Measurements from ENCODE around the gene IQCM.

The IQCM gene

GRCh38 chr4:149370785-149371420 lies 444.7 kb downstream of the IQCM start:
- no peak overlapping the region for H4K8ac ChIP-seq (ENCODE audit: low read length)
- H3K27me3 ChIP-seq (ENCODE audit: control insufficient read depth in 1 of 2, insufficient read depth in 1 of 2, low read length in 2 of 2): no peaks in the 10 kb centered on the region
- WGBS: 43% methylated on average over 4 of the region's 4 CpGs
- H2BK15ac ChIP-seq (ENCODE audit: low read depth, poor library complexity, severe bottlenecking): no peak overlapping the region
- no peak overlapping the region for H2AK5ac ChIP-seq (ENCODE audit: low read length, severe bottlenecking)
- no peak overlapping the region for H3K9ac ChIP-seq (ENCODE audit: low read length)
- H3K18ac ChIP-seq (ENCODE audit: low read depth in 1 of 2, low read length in 2 of 2): no peak overlapping the region
- H3K4me1 ChIP-seq (ENCODE audit: control insufficient read depth, insufficient read depth, low read depth, low read length): no peaks in the 10 kb centered on the region
- H2BK120ac ChIP-seq (ENCODE audit: low read depth, low read length): no peak overlapping the region
- H3K23ac ChIP-seq (ENCODE audit: low read length in 2 of 2): no peak overlapping the region
- no peak overlapping the region for H2AFZ ChIP-seq (ENCODE audit: low read depth, low read length)
- no peak overlapping the region for H4K91ac ChIP-seq (ENCODE audit: low read length)
- no peak overlapping the region for H2BK12ac ChIP-seq (ENCODE audit: low read length in 2 of 2)
- no peaks in the 10 kb centered on the region for H3K9me3 ChIP-seq (ENCODE audit: control insufficient read depth, low read length)
- H3K14ac ChIP-seq (ENCODE audit: low read length in 2 of 2): no peak overlapping the region
- no peak overlapping the region for H3K4ac ChIP-seq (ENCODE audit: low read depth in 1 of 2, low read length in 2 of 2)
- no peak overlapping the region for H3K4me2 ChIP-seq (ENCODE audit: low read length, poor library complexity, severe bottlenecking)
- no peak overlapping the region for H3K4me3 ChIP-seq (ENCODE audit: insufficient read depth in 1 of 2, low read depth in 1 of 2, low read length in 2 of 2)
- no peak overlapping the region for H2BK5ac ChIP-seq (ENCODE audit: low read depth, low read length, poor library complexity, severe bottlenecking)
- H3K27ac ChIP-seq (ENCODE audit: low read length, poor library complexity, severe bottlenecking): no peak overlapping the region
- no peaks in the 10 kb centered on the region for H3K79me1 ChIP-seq (replicated peaks; ENCODE audit: low read length, poor library complexity, severe bottlenecking)
- H3K36me3 ChIP-seq (ENCODE audit: control insufficient read depth in 1 of 2, insufficient read depth in 2 of 2, low read depth in 1 of 2, low read length in 2 of 2): no peaks in the 10 kb centered on the region
- DNase-seq: peak; percentile 52

DNA sequence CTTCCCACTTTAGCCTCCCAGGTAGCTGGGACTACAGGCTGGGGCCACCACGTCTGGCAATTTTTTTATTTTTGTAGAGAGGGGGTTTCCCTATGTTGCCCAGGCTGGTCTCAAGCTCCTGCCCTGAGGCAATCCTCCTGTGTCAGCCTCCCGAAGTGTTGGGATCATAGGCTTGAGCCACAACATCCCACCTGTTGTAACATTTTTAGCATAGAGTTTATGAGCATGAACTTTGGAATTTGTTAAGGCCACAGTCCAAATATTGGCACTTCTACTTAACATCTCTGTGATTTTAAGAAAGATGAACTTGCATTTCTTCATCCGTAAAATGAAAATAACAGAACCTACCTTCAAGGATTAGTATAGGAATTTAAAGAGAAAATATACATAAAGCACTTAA lies 445.6 kb downstream of the IQCM start:
- Histone ChIP-seq H2BK5ac (ENCODE audit: low read depth, low read length, poor library complexity, severe bottlenecking) (no peak overlapping the region), H3K27ac (ENCODE audit: low read length, poor library complexity, severe bottlenecking) (no peak overlapping the region), H3K27me3 (ENCODE audit: control insufficient read depth in 1 of 2, insufficient read depth in 1 of 2, low read length in 2 of 2) (no peaks in the 10 kb centered on the region), H4K8ac (ENCODE audit: low read length) (no peak overlapping the region), H3K79me1 (replicated peaks; ENCODE audit: low read length, poor library complexity, severe bottlenecking) (no peaks in the 10 kb centered on the region), H3K4me1 (ENCODE audit: control insufficient read depth, insufficient read depth, low read depth, low read length) (no peaks in the 10 kb centered on the region), H3K9me3 (ENCODE audit: control insufficient read depth, low read length) (no peaks in the 10 kb centered on the region), H3K14ac (ENCODE audit: low read length in 2 of 2) (no peak overlapping the region), H3K18ac (ENCODE audit: low read depth in 1 of 2, low read length in 2 of 2) (no peak overlapping the region), H2BK120ac (ENCODE audit: low read depth, low read length) (no peak overlapping the region), H2AK5ac (ENCODE audit: low read length, severe bottlenecking) (no peak overlapping the region), H3K4ac (ENCODE audit: low read depth in 1 of 2, low read length in 2 of 2) (no peak overlapping the region), H3K4me2 (ENCODE audit: low read length, poor library complexity, severe bottlenecking) (no peak overlapping the region), H3K4me3 (ENCODE audit: insufficient read depth in 1 of 2, low read depth in 1 of 2, low read length in 2 of 2) (no peak overlapping the region), H3K9ac (ENCODE audit: low read length) (no peak overlapping the region), H4K91ac (ENCODE audit: low read length) (no peak overlapping the region), H2BK15ac (ENCODE audit: low read depth, poor library complexity, severe bottlenecking) (no peak overlapping the region), H2AFZ (ENCODE audit: low read depth, low read length) (no peak overlapping the region), H3K23ac (ENCODE audit: low read length in 2 of 2) (no peak overlapping the region), H2BK12ac (ENCODE audit: low read length in 2 of 2) (no peak overlapping the region), H3K36me3 (ENCODE audit: control insufficient read depth in 1 of 2, insufficient read depth in 2 of 2, low read depth in 1 of 2, low read length in 2 of 2) (no peaks in the 10 kb centered on the region)
- 71% methylated on average over 1 of the region's 3 CpGs for WGBS
- no peak for DNase-seq

DNA sequence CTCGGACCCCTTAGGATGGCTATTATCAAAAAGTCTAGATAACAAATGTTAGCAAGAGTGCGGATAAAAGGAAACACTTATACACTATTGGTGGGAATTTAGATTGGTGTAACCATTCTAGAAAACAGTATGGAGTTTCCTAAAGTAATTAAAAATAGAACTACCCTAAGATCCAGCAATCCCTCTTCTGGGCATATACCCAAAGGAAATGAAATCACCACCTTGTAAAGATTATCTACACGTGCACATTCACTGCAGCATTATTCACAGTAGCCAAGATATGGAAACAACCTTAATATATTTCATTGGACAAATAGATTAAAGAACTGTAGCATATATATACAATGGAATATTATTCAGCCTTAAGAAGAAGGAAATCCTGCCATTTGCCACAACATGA lies 462.4 kb downstream of the IQCM start:
- no peak overlapping the region for H3K9ac ChIP-seq (ENCODE audit: low read length)
- no peak overlapping the region for H3K4me3 ChIP-seq (ENCODE audit: insufficient read depth in 1 of 2, low read depth in 1 of 2, low read length in 2 of 2)
- no peak overlapping the region for H4K91ac ChIP-seq (ENCODE audit: low read length)
- no peak overlapping the region for H2BK12ac ChIP-seq (ENCODE audit: low read length in 2 of 2)
- no peaks in the 10 kb centered on the region for H3K79me1 ChIP-seq (replicated peaks; ENCODE audit: low read length, poor library complexity, severe bottlenecking)
- no peaks in the 10 kb centered on the region for H3K4me1 ChIP-seq (ENCODE audit: control insufficient read depth, insufficient read depth, low read depth, low read length)
- H3K4ac ChIP-seq (ENCODE audit: low read depth in 1 of 2, low read length in 2 of 2): no peak overlapping the region
- H3K23ac ChIP-seq (ENCODE audit: low read length in 2 of 2): no peak overlapping the region
- H3K9me3 ChIP-seq (ENCODE audit: control insufficient read depth, low read length): peaks cover 19% of the 10 kb centered on the region
- no peak overlapping the region for H2AK5ac ChIP-seq (ENCODE audit: low read length, severe bottlenecking)
- no CpG with 5 or more reads among the region's 3 CpGs for WGBS
- H3K27ac ChIP-seq (ENCODE audit: low read length, poor library complexity, severe bottlenecking): no peak overlapping the region
- H2BK120ac ChIP-seq (ENCODE audit: low read depth, low read length): no peak overlapping the region
- no peak overlapping the region for H3K4me2 ChIP-seq (ENCODE audit: low read length, poor library complexity, severe bottlenecking)
- no peak overlapping the region for H4K8ac ChIP-seq (ENCODE audit: low read length)
- H3K36me3 ChIP-seq (ENCODE audit: control insufficient read depth in 1 of 2, insufficient read depth in 2 of 2, low read depth in 1 of 2, low read length in 2 of 2): no peaks in the 10 kb centered on the region
- no peak for DNase-seq
- no peak overlapping the region for H3K14ac ChIP-seq (ENCODE audit: low read length in 2 of 2)
- no peak overlapping the region for H3K18ac ChIP-seq (ENCODE audit: low read depth in 1 of 2, low read length in 2 of 2)
- H2AFZ ChIP-seq (ENCODE audit: low read depth, low read length): no peak overlapping the region
- H2BK15ac ChIP-seq (ENCODE audit: low read depth, poor library complexity, severe bottlenecking): no peak overlapping the region
- H2BK5ac ChIP-seq (ENCODE audit: low read depth, low read length, poor library complexity, severe bottlenecking): no peak overlapping the region
- no peaks in the 10 kb centered on the region for H3K27me3 ChIP-seq (ENCODE audit: control insufficient read depth in 1 of 2, insufficient read depth in 1 of 2, low read length in 2 of 2)

GRCh38 chr4:149349541-149349940 lies 466.1 kb downstream of the IQCM start:
- Histone ChIP-seq H4K91ac (ENCODE audit: low read length) (no peak overlapping the region), H2BK12ac (ENCODE audit: low read length in 2 of 2) (no peak overlapping the region), H3K23ac (ENCODE audit: low read length in 2 of 2) (no peak overlapping the region), H3K4ac (ENCODE audit: low read depth in 1 of 2, low read length in 2 of 2) (no peak overlapping the region), H4K8ac (ENCODE audit: low read length) (no peak overlapping the region), H2BK5ac (ENCODE audit: low read depth, low read length, poor library complexity, severe bottlenecking) (no peak overlapping the region), H2AK5ac (ENCODE audit: low read length, severe bottlenecking) (no peak overlapping the region), H3K18ac (ENCODE audit: low read depth in 1 of 2, low read length in 2 of 2) (no peak overlapping the region), H3K9ac (ENCODE audit: low read length) (no peak overlapping the region), H2AFZ (ENCODE audit: low read depth, low read length) (no peak overlapping the region), H3K79me1 (replicated peaks; ENCODE audit: low read length, poor library complexity, severe bottlenecking) (no peaks in the 10 kb centered on the region), H3K27me3 (ENCODE audit: control insufficient read depth in 1 of 2, insufficient read depth in 1 of 2, low read length in 2 of 2) (no peaks in the 10 kb centered on the region), H3K4me3 (ENCODE audit: insufficient read depth in 1 of 2, low read depth in 1 of 2, low read length in 2 of 2) (no peak overlapping the region), H3K27ac (ENCODE audit: low read length, poor library complexity, severe bottlenecking) (no peak overlapping the region), H3K14ac (ENCODE audit: low read length in 2 of 2) (no peak overlapping the region), H3K4me1 (ENCODE audit: control insufficient read depth, insufficient read depth, low read depth, low read length) (no peaks in the 10 kb centered on the region), H3K4me2 (ENCODE audit: low read length, poor library complexity, severe bottlenecking) (no peak overlapping the region), H2BK120ac (ENCODE audit: low read depth, low read length) (no peak overlapping the region), H3K36me3 (ENCODE audit: control insufficient read depth in 1 of 2, insufficient read depth in 2 of 2, low read depth in 1 of 2, low read length in 2 of 2) (no peaks in the 10 kb centered on the region), H3K9me3 (ENCODE audit: control insufficient read depth, low read length) (peaks cover 19% of the 10 kb centered on the region), H2BK15ac (ENCODE audit: low read depth, poor library complexity, severe bottlenecking) (no peak overlapping the region)
- DNase-seq: no peak
